NT2/D1 (cell line): ENCODE results near the gene AGPAT2.

Source experiments
- SUZ12 ChIP-seq: IDR thresholded peaks from 2 replicates; pipeline ENCODE4 v1.6.1; 2011; ENCODE audit not compliant: insufficient read length, insufficient read depth; ENCODE audit errors: extremely low read depth
- ZNF274 ChIP-seq: IDR thresholded peaks from 2 replicates; pipeline ENCODE4 v1.6.1; 2011; ENCODE audit warnings: mild to moderate bottlenecking, low read depth, low read length

GRCh38 chr9:136683755-136684154, 3.5 kb downstream of the AGPAT2 start:
- TF ChIP-seq ZNF274, result no peak
- no peak for TF ChIP-seq SUZ12
